ENCODE data around the gene BDH2.

The BDH2 gene

DNA sequence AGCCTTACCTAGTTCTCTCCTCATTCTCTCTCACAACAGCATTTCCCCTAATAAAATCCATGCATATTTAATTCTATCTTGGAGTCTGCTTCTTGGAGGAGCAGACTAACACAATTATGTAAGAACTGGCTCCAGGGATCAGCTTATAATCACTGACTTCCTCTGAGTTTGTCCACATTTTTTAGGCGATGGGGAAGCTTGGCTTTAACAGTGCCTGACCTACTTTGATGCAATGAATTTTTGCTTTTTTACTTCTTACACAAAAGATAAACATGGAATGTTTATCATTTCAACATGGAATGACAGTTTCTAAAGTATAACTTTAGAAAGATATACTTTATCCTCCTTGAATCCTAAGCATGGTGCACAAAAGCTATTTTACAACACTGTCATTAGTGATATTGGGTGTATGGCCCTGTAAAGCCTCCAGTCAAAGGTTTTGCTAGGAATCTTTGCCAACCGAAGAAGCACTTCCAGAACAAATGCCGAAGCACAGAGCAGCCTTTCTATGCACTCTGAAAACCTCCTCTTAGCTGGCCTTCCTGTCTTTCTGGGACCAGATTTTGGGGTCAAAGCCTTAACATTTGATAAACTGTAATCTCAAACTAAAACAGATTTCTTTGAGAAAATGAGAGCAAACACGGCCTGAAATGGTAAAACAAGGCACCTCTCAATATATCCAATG is 736 bp downstream of the BDH2 start:
- H3K4me3 ChIP-seq (ENCODE audit: low read depth, low read length) = peak overlapping the region; percentile 62
- TF ChIP-seq, protein P1, sequence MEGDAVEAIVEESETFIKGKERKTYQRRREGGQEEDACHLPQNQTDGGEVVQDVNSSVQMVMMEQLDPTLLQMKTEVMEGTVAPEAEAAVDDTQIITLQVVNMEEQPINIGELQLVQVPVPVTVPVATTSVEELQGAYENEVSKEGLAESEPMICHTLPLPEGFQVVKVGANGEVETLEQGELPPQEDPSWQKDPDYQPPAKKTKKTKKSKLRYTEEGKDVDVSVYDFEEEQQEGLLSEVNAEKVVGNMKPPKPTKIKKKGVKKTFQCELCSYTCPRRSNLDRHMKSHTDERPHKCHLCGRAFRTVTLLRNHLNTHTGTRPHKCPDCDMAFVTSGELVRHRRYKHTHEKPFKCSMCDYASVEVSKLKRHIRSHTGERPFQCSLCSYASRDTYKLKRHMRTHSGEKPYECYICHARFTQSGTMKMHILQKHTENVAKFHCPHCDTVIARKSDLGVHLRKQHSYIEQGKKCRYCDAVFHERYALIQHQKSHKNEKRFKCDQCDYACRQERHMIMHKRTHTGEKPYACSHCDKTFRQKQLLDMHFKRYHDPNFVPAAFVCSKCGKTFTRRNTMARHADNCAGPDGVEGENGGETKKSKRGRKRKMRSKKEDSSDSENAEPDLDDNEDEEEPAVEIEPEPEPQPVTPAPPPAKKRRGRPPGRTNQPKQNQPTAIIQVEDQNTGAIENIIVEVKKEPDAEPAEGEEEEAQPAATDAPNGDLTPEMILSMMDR (conservative IDR thresholded peaks at IDR 0.05; ENCODE audit: low read depth, low read length) = no peak
- peak; percentile 28 for DNase-seq (ENCODE audit: low read depth)

DNA sequence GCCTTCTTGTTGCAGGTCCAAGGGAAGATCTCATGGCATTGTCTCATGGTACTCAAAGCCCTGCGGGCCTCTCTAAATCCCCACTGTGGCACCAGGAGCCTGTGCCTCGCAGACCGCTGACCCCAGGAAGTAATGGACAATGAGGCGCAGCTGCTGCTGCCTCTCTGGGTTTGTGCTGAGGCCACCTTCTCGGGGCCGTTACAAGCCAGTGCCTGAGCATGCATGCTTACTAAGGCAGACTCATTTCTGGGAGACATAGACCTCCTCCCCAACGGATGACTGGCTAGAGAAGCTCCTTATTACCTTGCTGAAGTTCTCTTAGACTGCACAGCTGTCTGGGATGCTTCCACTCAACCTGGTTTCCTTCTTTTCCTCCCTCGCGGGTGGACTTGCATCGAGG is 1.3 kb downstream of the BDH2 start:
- TF ChIP-seq, protein P1 (conservative IDR thresholded peaks at IDR 0.05; ENCODE audit: low read depth, low read length) = no peak
- DNase-seq (ENCODE audit: low read depth) = no peak
- H3K4me3 ChIP-seq (ENCODE audit: low read depth, low read length) = peak overlapping the region; percentile 62

DNA sequence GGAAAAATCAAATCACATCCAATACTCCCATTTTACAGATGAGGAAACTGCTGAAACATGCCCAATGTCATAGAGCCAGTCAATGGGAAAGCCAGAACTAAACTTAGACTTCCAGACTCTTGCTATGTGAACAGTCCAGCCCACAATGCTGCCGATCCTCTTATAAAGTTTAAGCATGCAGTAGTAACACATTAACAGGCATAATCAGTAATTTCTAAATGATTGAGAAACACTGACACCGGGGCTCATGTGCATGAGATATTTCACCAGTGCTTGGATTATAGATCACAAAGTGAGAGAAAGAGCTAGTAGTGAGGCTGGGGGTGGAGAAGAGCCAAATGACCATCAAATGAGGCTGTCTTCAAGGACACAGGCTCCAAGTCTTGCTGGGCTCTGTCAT is 2.5 kb downstream of the BDH2 start:
- H3K4me3 ChIP-seq (ENCODE audit: low read depth, low read length) = no peak overlapping the region
- DNase-seq (ENCODE audit: low read depth) = no peak
- TF ChIP-seq, protein P1 (conservative IDR thresholded peaks at IDR 0.05; ENCODE audit: low read depth, low read length) = no peak

DNA sequence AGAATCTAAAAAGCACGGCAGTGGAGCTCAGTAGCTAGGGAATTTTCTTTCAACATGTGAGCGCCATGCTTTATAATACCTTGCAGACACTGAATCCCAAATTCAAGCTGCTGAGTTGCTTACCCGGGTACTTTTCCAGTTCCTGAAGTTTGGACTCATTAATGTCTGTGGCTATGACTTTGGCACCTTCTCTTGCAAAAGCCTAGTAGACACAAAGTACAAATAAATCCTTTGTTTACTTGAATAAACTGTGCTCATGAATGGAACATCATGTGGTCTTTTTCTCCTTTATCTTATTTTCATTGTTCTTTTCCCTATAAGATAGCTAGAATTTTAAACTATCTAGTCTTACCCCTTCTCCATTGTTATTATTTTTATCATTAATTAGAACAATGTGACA is 4.6 kb downstream of the BDH2 start:
- no peak overlapping the region for H3K4me3 ChIP-seq (ENCODE audit: low read depth, low read length)
- no peak for DNase-seq (ENCODE audit: low read depth)
- TF ChIP-seq, protein P1 (conservative IDR thresholded peaks at IDR 0.05; ENCODE audit: low read depth, low read length) = no peak

- peak; percentile 22 for DNase-seq (ENCODE audit: low read depth)
- TF ChIP-seq, protein P1 (conservative IDR thresholded peaks at IDR 0.05; ENCODE audit: low read depth, low read length) = no peak
- H3K4me3 ChIP-seq (ENCODE audit: low read depth, low read length) = no peak overlapping the region
These were observed 7.4 kb downstream of the BDH2 start for GRCh38 chr4:103092245-103092644.

- DNase-seq (ENCODE audit: low read depth) = peak; percentile 83
- TF ChIP-seq, protein P1 (conservative IDR thresholded peaks at IDR 0.05; ENCODE audit: low read depth, low read length) = peak; percentile 54
- no peak overlapping the region for H3K4me3 ChIP-seq (ENCODE audit: low read depth, low read length)
These were observed 7.9 kb downstream of the BDH2 start for GRCh38 chr4:103091601-103092223.

GRCh38 chr4:103089481-103089880 is 10.2 kb downstream of the BDH2 start:
- no peak for DNase-seq (ENCODE audit: low read depth)
- H3K4me3 ChIP-seq (ENCODE audit: low read depth, low read length) = no peak overlapping the region
- TF ChIP-seq, protein P1 (conservative IDR thresholded peaks at IDR 0.05; ENCODE audit: low read depth, low read length) = no peak

Measured in choroid plexus epithelial cell (primary cell).